IPS DF 19.7 (cell line): Measurements from ENCODE around the gene IMMP2L.

Experiments used
- DNase-seq: peaks from one replicate; pipeline ENCODE4 v3.0.0-alpha.2; 2013; ENCODE audit warnings: low read depth, low spot score

IMMP2L gene

GRCh38 chr7:110994028-110994967 is 568.0 kb downstream of the IMMP2L start:
- DNase-seq: no peak

GRCh38 chr7:110988890-110989501 is 573.3 kb downstream of the IMMP2L start:
- DNase-seq: no peak

GRCh38 chr7:110988348-110988747 is 573.9 kb downstream of the IMMP2L start:
- no peak for DNase-seq

GRCh38 chr7:110987127-110987693 is 575.1 kb downstream of the IMMP2L start:
- no peak for DNase-seq

GRCh38 chr7:110983822-110984456 is 578.4 kb downstream of the IMMP2L start:
- DNase-seq: no peak

- DNase-seq: no peak
These were observed 585.1 kb downstream of the IMMP2L start for GRCh38 chr7:110977127-110977737.

GRCh38 chr7:110975486-110975885 is 586.8 kb downstream of the IMMP2L start:
- no peak for DNase-seq

- DNase-seq: no peak
These were observed 587.9 kb downstream of the IMMP2L start for GRCh38 chr7:110974441-110974840.

- DNase-seq: no peak
These were observed 588.9 kb downstream of the IMMP2L start for GRCh38 chr7:110973196-110973990.

- DNase-seq: no peak
These were observed 597.5 kb downstream of the IMMP2L start for GRCh38 chr7:110964775-110965174.

GRCh38 chr7:110962826-110963225 is 599.5 kb downstream of the IMMP2L start:
- no peak for DNase-seq

GRCh38 chr7:110962374-110962773 is 599.9 kb downstream of the IMMP2L start:
- DNase-seq: no peak

GRCh38 chr7:110960811-110961210 is 601.5 kb downstream of the IMMP2L start:
- no peak for DNase-seq

- no peak for DNase-seq
These were observed 614.0 kb downstream of the IMMP2L start for GRCh38 chr7:110948280-110948679.

GRCh38 chr7:110947408-110947807 is 614.9 kb downstream of the IMMP2L start:
- no peak for DNase-seq

GRCh38 chr7:110944966-110945644 is 617.2 kb downstream of the IMMP2L start:
- DNase-seq: no peak

GRCh38 chr7:110944448-110944847 is 617.8 kb downstream of the IMMP2L start:
- DNase-seq: no peak

GRCh38 chr7:110943701-110944345 is 618.5 kb downstream of the IMMP2L start:
- no peak for DNase-seq

- no peak for DNase-seq
These were observed 620.9 kb downstream of the IMMP2L start for GRCh38 chr7:110941385-110941784.

GRCh38 chr7:110940756-110941155 is 621.5 kb downstream of the IMMP2L start:
- DNase-seq: no peak
